HG03571 (cell line): ENCODE results near the gene CCDC33.

Experiments used
- ATAC-seq: cut with Tn5 transposase; IDR thresholded peaks from one replicate; pipeline ENCODE4 v1.9.1; 2021; ENCODE audit not compliant: unreplicated experiment

CCDC33 gene

GRCh38 chr15:74258456-74259291 is 22.5 kb downstream of the CCDC33 start:
- ATAC-seq: no peak

- no peak for ATAC-seq
Observed at GRCh38 chr15:74259292-74259648, 23.1 kb downstream of the CCDC33 start.

- ATAC-seq: no peak
Observed at GRCh38 chr15:74259821-74260607, 23.9 kb downstream of the CCDC33 start.

GRCh38 chr15:74261041-74261440 is 24.9 kb downstream of the CCDC33 start:
- no peak for ATAC-seq

- no peak for ATAC-seq
Observed at GRCh38 chr15:74261685-74262084, 25.6 kb downstream of the CCDC33 start.

GRCh38 chr15:74262151-74262550 is 26.0 kb downstream of the CCDC33 start:
- ATAC-seq: no peak

- no peak for ATAC-seq
Observed at GRCh38 chr15:74262625-74263024, 26.5 kb downstream of the CCDC33 start.

GRCh38 chr15:74263466-74263865 is 27.3 kb downstream of the CCDC33 start:
- ATAC-seq: no peak

- no peak for ATAC-seq
Observed at GRCh38 chr15:74264081-74264501, 28.0 kb downstream of the CCDC33 start.

GRCh38 chr15:74265046-74265639 is 29.0 kb downstream of the CCDC33 start:
- ATAC-seq: no peak

GRCh38 chr15:74268020-74268419 is 31.9 kb downstream of the CCDC33 start:
- ATAC-seq: no peak

GRCh38 chr15:74269362-74270035 is 33.4 kb downstream of the CCDC33 start:
- no peak for ATAC-seq

GRCh38 chr15:74270155-74270554 is 34.0 kb downstream of the CCDC33 start:
- no peak for ATAC-seq

GRCh38 chr15:74270854-74271520 is 34.9 kb downstream of the CCDC33 start:
- no peak for ATAC-seq

GRCh38 chr15:74272812-74273211 is 36.7 kb downstream of the CCDC33 start:
- ATAC-seq: no peak

- no peak for ATAC-seq
Observed at GRCh38 chr15:74274470-74275038, 38.4 kb downstream of the CCDC33 start.

GRCh38 chr15:74275957-74276356 is 39.8 kb downstream of the CCDC33 start:
- ATAC-seq: no peak

GRCh38 chr15:74276560-74276959 is 40.4 kb downstream of the CCDC33 start:
- ATAC-seq: no peak

GRCh38 chr15:74277242-74277810 is 41.2 kb downstream of the CCDC33 start:
- no peak for ATAC-seq

GRCh38 chr15:74278207-74278606 is 42.1 kb downstream of the CCDC33 start:
- ATAC-seq: no peak
